Measurements from ENCODE around the gene FBXW12.

FBXW12 gene

GRCh38 chr3:48423241-48423882, 51.3 kb downstream of the FBXW12 start:
- no peak for DNase-seq

GRCh38 chr3:48423883-48424695, 52.1 kb downstream of the FBXW12 start:
- DNase-seq, result no peak

DNA sequence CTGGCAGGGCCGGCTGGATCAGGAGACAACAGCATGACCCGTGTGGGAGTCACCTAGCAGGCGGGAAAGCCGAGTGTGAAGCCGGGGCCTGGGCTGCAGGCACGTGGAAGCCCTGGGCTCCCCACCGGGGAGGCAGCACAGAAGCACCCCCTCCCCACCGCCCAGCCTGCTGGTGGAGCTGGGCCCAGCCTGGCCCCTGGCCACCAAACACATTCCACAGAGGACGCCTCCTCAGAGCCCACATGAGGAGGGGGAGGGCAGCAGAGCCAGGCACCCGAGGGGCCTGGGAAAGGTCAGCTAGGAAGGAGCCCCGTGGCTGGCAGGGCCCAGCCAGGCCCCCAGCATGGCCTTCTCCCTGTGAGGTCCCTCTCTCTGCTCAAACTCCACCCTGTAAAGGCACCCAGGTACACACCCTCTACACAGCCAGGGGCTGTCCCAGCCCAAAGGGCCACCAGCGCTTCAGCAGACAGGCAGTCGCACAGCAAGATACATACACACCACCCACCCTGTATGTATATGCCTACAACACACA, 53.3 kb downstream of the FBXW12 start:
- no peak for DNase-seq

DNA sequence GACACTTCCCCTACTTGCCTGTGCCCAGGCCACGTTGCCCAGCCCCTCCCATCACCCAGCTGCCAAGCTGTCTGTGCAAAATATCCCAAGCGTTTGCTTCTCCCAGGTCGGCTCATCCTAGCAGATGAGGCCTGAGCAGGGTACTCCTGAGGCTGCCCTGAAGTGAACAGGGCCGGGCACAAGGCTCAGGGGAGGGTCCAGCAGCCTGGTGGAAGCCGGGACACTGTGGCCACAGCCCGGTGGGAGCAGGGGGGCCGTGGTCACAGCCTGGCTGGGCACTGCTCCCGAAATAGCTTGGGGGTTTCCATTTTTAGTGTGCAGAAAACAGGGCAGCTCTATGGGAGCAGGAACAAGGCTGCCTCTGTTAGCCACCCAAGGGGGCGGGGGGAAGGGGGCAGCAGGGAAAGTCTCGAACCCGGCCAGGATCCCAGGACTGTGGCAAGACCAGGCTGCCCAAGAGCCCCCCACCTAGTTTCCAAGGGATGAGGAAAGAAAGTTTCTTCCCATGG, 54.4 kb downstream of the FBXW12 start:
- DNase-seq, result no peak

- DNase-seq, result no peak
These were observed 55.1 kb downstream of the FBXW12 start for GRCh38 chr3:48426944-48427629.

DNA sequence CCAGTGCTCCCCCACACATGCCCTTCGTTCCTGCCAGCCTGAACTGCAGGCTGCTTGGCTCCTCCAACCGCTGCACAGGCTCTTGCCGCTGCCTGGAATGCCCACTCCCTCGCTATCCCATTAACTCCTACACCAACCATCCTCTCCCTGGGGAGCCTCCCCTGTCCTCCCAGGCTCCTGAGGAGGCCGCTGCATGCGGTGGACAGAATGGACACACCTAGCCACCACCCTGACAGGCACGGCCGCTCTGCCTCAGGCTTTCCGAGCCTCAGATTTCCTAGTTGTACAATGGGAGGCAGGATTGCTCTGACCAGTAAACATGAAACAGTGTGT, 55.6 kb downstream of the FBXW12 start:
- peak; percentile 12 for DNase-seq

GRCh38 chr3:48428088-48428571, 56.1 kb downstream of the FBXW12 start:
- DNase-seq, result peak; percentile 6

DNA sequence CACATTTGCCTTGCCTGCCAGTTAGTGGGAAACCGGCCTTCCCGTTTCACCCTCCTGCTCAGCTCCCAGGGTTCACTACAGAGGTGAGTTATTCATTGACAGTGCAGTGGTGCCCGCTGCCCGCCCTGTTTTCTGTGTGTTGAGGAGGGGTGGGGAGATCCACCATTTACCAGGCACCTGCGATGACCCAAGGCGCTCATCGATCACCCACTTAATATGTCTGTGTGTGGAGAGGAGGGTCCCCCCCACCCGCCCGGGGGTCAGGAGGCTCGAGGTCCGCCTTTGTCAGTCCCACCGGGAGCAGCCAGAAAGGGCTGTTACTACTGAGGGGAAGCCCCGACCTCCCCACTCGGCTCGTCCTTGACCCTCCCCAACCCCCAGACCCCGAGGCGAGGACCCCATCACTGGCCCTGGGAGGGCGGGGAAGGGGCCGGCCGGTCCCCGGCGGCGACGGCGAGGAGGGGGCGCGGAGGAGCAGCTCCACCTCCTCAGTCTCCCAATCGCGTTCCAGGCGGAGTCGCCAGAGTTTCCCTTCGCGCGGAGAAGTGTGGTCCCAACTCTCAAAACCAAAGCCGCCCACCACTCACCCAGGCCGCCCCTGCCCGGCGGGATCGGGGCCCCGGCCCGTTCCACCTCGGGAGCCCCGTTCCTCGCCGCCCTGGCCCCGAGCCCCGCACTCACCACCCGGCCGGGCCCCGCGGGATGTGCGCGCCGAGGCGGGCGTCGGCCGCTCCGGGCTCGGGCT, 56.7 kb downstream of the FBXW12 start:
- peak; percentile 15 for DNase-seq

GRCh38 chr3:48429317-48429959, 57.4 kb downstream of the FBXW12 start:
- peak; percentile 64 for DNase-seq

- DNase-seq, result peak; percentile 15
These were observed 58.1 kb downstream of the FBXW12 start, which contains the start of gene PLXNB1 for GRCh38 chr3:48429960-48430707. Gene PLXNB1 (minus strand): TSS chr3:48430086. CDS start chr3:48424611, 5,475 bp downstream.

DNA sequence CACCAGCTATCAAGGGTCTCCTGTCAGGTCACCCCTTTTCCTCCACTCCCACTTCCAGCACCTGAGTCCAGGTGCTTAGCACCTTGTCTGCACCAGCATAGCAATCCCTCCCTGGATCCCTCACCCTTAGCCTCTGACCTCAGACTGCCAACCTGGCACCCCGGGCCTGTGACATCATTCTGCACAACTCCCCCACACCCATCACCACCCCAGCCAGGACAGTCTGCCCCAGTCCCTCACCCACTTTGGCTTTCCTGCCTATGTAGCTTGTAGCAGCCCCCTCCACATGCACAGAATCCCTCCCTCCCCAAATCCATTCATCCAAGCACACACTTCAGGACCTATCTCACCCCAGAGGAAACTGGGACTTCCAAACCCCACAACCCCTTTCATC, 58.7 kb downstream of the FBXW12 start:
- DNase-seq, result peak; percentile 12

- DNase-seq, result no peak
These were observed 59.4 kb downstream of the FBXW12 start for GRCh38 chr3:48431224-48432029.

GRCh38 chr3:48432411-48433371, 60.7 kb downstream of the FBXW12 start:
- DNase-seq, result no peak

- no peak for DNase-seq
These were observed 61.6 kb downstream of the FBXW12 start for GRCh38 chr3:48433472-48434118.

DNA sequence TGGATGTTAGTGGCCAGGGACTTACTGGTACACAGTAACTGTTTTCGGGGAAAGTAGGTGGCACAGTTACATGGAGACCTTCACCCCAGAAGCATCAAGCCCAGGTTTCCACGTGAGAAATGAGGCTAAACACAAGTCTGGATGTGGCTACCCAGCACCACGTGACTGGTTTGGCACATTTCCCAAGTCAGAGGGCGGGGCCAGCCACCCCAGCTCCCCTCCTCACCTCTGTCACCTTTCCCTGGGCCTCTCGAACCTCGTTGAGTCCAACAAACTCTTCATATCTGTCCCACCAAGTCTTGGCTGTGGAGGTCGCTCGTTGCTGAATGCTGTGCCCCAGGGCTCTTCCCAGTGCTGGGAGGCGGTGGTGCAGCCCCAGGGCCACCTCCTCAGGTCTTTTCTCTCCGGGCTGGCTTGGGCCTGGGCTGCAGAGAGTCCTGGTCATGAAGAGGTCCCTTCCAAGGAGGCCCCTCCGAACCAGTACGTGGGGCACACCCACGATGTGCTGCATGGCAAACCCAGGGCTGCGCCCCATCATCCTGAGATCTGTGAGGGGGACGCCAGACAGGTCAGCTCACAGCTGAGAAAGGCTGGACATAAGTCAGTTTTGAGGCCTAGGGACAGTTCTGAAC, 62.7 kb downstream of the FBXW12 start:
- DNase-seq, result no peak

- no peak for DNase-seq
These were observed 63.2 kb downstream of the FBXW12 start for GRCh38 chr3:48435223-48435595.

GRCh38 chr3:48435774-48436476, 63.9 kb downstream of the FBXW12 start:
- peak; percentile 85 for DNase-seq

DNA sequence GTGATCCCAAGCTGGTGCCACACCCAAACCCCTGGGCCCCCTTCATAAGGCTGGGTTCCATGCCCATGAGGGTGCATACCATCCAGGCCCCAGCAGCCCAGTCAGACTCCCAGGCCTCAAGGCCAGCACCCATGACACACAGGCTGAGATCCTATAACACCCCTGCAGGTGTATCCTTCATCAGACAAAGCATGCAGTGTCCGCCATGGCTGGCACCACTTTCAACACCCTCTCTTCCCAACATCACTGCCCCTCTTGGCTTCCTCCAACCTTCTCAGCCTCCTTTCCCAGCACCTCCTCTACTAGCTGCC, 64.4 kb downstream of the FBXW12 start:
- DNase-seq, result no peak
